Measurements from ENCODE around the gene GRAMD1B. TPM values are rescaled to one million over a fixed set of nuclear protein-coding genes. Genes with fewer than 3 reads are reported as not detected.
A peak's percentile ranks its signal among the peaks of the same experiment; 100 is the strongest.

GRAMD1B gene
- total and polyA plus RNA-seq, 8 donors: 3.3 to 7.4 (median 4.8) TPM

GRCh38 chr11:123650901-123651300, 220.8 kb downstream of the GRAMD1B start:
- Histone ChIP-seq H3K4me1 (peaks cover 7 to 13% of the 10 kb centered on the region in 2 donors), H3K4me3 (no peak overlapping the region), H3K36me3 (no peaks in the 10 kb centered on the region), H3K27me3 (peaks cover 11 to 76% of the 10 kb centered on the region in 2 donors), H3K9me3 (no peaks in the 10 kb centered on the region), H3K27ac (no peak overlapping the region)
- intact Hi-C loops (cut with DNase I): no loop called here
- DNase-seq (no peak), ATAC-seq (no peak)
- TF ChIP-seq, protein P1, sequence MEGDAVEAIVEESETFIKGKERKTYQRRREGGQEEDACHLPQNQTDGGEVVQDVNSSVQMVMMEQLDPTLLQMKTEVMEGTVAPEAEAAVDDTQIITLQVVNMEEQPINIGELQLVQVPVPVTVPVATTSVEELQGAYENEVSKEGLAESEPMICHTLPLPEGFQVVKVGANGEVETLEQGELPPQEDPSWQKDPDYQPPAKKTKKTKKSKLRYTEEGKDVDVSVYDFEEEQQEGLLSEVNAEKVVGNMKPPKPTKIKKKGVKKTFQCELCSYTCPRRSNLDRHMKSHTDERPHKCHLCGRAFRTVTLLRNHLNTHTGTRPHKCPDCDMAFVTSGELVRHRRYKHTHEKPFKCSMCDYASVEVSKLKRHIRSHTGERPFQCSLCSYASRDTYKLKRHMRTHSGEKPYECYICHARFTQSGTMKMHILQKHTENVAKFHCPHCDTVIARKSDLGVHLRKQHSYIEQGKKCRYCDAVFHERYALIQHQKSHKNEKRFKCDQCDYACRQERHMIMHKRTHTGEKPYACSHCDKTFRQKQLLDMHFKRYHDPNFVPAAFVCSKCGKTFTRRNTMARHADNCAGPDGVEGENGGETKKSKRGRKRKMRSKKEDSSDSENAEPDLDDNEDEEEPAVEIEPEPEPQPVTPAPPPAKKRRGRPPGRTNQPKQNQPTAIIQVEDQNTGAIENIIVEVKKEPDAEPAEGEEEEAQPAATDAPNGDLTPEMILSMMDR (IDR thresholded peaks at IDR 0.05): no peak

GRCh38 chr11:123652599-123652998, 222.5 kb downstream of the GRAMD1B start:
- H3K27ac ChIP-seq: no peak overlapping the region
- TF ChIP-seq, protein P1 (IDR thresholded peaks at IDR 0.05): no peak
- peaks cover 7 to 13% of the 10 kb centered on the region in 2 donors for H3K4me1 ChIP-seq
- intact Hi-C loops (cut with DNase I): no loop called here
- ATAC-seq (no peak), DNase-seq (no peak)
- no peak overlapping the region for H3K4me3 ChIP-seq
- H3K36me3 ChIP-seq: no peaks in the 10 kb centered on the region
- H3K27me3 ChIP-seq: peaks cover 14 to 91% of the 10 kb centered on the region in 2 donors
- no peaks in the 10 kb centered on the region for H3K9me3 ChIP-seq

GRCh38 chr11:123653483-123653826, 223.4 kb downstream of the GRAMD1B start:
- Histone ChIP-seq H3K27ac (no peak overlapping the region), H3K9me3 (no peaks in the 10 kb centered on the region), H3K36me3 (no peaks in the 10 kb centered on the region), H3K27me3 (peaks cover 14 to 89% of the 10 kb centered on the region in 2 donors), H3K4me1 (peaks cover 7 to 13% of the 10 kb centered on the region in 2 donors), H3K4me3 (peak overlapping the region; percentile 52 to 54)
- intact Hi-C loops (cut with DNase I): no loop called here
- TF ChIP-seq, protein P1 (IDR thresholded peaks at IDR 0.05): no peak
- ATAC-seq (no peak), DNase-seq (peak in 1 of 4 donors; percentile 4)

GRCh38 chr11:123653827-123654565, 223.9 kb downstream of the GRAMD1B start:
- DNase-seq (peak; percentile 35 to 86 (median 42)), ATAC-seq (peak; percentile 88)
- no peak overlapping the region for H3K27ac ChIP-seq
- peak overlapping the region; percentile 52 to 54 for H3K4me3 ChIP-seq
- peaks cover 14 to 83% of the 10 kb centered on the region in 2 donors for H3K27me3 ChIP-seq
- intact Hi-C loops (cut with DNase I): no loop called here
- no peaks in the 10 kb centered on the region for H3K9me3 ChIP-seq
- TF ChIP-seq, protein P1 (IDR thresholded peaks at IDR 0.05): no peak
- no peaks in the 10 kb centered on the region for H3K36me3 ChIP-seq
- H3K4me1 ChIP-seq: peaks cover 7 to 13% of the 10 kb centered on the region in 2 donors

DNA sequence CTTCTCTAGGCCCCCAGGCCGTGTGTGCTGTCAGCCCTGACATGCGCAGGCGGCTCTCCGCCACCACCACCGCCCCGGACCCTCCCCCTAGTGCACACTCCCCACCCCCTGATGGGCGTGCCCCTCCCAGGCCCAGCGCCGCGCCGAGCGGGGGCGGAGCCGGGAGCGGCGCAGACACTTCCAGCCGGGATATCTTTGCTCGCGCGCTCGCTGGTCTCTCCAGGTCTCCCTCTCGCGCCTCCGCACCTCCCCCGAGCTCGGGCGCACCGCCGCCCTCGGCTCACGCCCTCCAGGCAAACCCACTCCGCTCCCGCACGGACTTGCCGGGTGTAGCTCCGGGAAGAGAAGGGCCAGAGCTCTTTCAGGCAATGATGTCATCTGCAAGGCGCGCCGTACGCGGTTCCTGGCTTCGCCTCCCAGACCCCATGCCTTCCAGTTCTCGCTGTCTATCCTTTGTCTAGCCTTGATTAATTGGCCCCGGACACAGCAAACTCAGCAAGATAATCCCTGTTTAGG, 224.6 kb downstream of the GRAMD1B start, which contains the start of gene SCN3B:
SCN3B (minus strand) TSS at position 59 of the 516 bp plus-strand sequence. CDS start 823 bp downstream, outside the sequence.
- Histone ChIP-seq H3K27me3 (peaks cover 14 to 77% of the 10 kb centered on the region in 2 donors), H3K27ac (no peak within 1 kb of the TSS), H3K4me1 (peaks cover 7 to 13% of the 10 kb centered on the region in 2 donors), H3K4me3 (peak within 1 kb of the TSS; percentile 52 to 54), H3K9me3 (no peaks in the 10 kb centered on the region), H3K36me3 (no peaks in the 10 kb centered on the region)
- ATAC-seq (peak; percentile 99), DNase-seq (peak; percentile 49 to 88 (median 74))
- TF ChIP-seq, protein P1 (IDR thresholded peaks at IDR 0.05): no peak
- intact Hi-C loops (cut with DNase I): no loop called here

Measured in left lung (tissue), 10 donors.